H54 (cell line): Measurements from ENCODE around the gene SLC35A5.
A peak's percentile ranks its signal among the peaks of the same experiment; 100 is the strongest.
"Not testable (repeated sequence)": the region's sequence is repeated elsewhere in the genome, so short reads cannot be mapped to it uniquely, and the experiment has no call there.

Experiments
- DNase-seq: peaks from one replicate; pipeline ENCODE4 v3.0.0; 2011; ENCODE audit warnings: low spot score, mixed read lengths; ENCODE audit not compliant: insufficient read length
- FAIRE-seq: peaks from 3 replicates; lab custom pipeline; 2011; peaks lifted over from hg19 to GRCh38; lab: Jason Lieb, UNC
- POLR2A ChIP-seq: IDR thresholded peaks from 2 replicates; pipeline ENCODE4 v1.6.1; 2011; ENCODE audit warnings: low read depth, mild to moderate bottlenecking, low read length

The SLC35A5 gene

GRCh38 chr3:112561734-112562529 lies at the start of gene SLC35A5, which contains the start of gene ATG3:
Gene SLC35A5 (plus strand): TSS chr3:112562045. CDS start chr3:112563404, 1,359 bp downstream.
Gene ATG3 (minus strand): TSS chr3:112561962. CDS start chr3:112561528, 434 bp downstream.
- peak; percentile 83 for DNase-seq
- FAIRE-seq, result peak; percentile 97
- peak; percentile 44 for TF ChIP-seq POLR2A

- no peak for DNase-seq
- no peak for FAIRE-seq
- TF ChIP-seq POLR2A, result no peak
Measured at GRCh38 chr3:112512320-112512719, 49.5 kb upstream of the SLC35A5 start.

- TF ChIP-seq POLR2A, result no peak
- FAIRE-seq (no peak), DNase-seq (no peak)
Measured at GRCh38 chr3:112514527-112515128, 47.2 kb upstream of the SLC35A5 start.

- FAIRE-seq, DNase-seq: not testable (repeated sequence)
Measured at GRCh38 chr3:112518970-112519369, 42.9 kb upstream of the SLC35A5 start.

- peak; percentile 15 for DNase-seq
- FAIRE-seq, result peak; percentile 60
- no peak for TF ChIP-seq POLR2A
Measured at GRCh38 chr3:112519424-112520001, 42.3 kb upstream of the SLC35A5 start.

- not testable (repeated sequence) for FAIRE-seq, DNase-seq
Measured at GRCh38 chr3:112524127-112524526, 37.7 kb upstream of the SLC35A5 start.

GRCh38 chr3:112530573-112530972 lies 31.3 kb upstream of the SLC35A5 start:
- DNase-seq (no peak), FAIRE-seq (no peak)

GRCh38 chr3:112531358-112531781 lies 30.5 kb upstream of the SLC35A5 start:
- FAIRE-seq (peak; percentile 23), DNase-seq (no peak)
- TF ChIP-seq POLR2A, result no peak

More at GRCh38 chr3:112530573-112530972, 31.3 kb upstream of the SLC35A5 start:
- TF ChIP-seq POLR2A, result no peak

GRCh38 chr3:112539825-112540650 lies 21.8 kb upstream of the SLC35A5 start:
- no peak for DNase-seq
- no peak for TF ChIP-seq POLR2A
- FAIRE-seq, result peak; percentile 84

GRCh38 chr3:112546216-112546759 lies 15.6 kb upstream of the SLC35A5 start:
- no peak for DNase-seq

GRCh38 chr3:112550859-112551258 lies 11.0 kb upstream of the SLC35A5 start:
- TF ChIP-seq POLR2A, result no peak
- FAIRE-seq (no peak), DNase-seq (no peak)

More at GRCh38 chr3:112546216-112546759, 15.6 kb upstream of the SLC35A5 start:
- FAIRE-seq, result peak; percentile 84
- no peak for TF ChIP-seq POLR2A

GRCh38 chr3:112555535-112556170 lies 6.2 kb upstream of the SLC35A5 start:
- FAIRE-seq (peak; percentile 68), DNase-seq (no peak)
- no peak for TF ChIP-seq POLR2A

GRCh38 chr3:112557976-112558375 lies 3.9 kb upstream of the SLC35A5 start:
- FAIRE-seq (no peak), DNase-seq (no peak)
- no peak for TF ChIP-seq POLR2A
